Glutamatergic neuron (in vitro differentiated cells): ENCODE data around the gene PLA2G6. TPM values are rescaled to one million over a fixed set of nuclear protein-coding genes. Genes with fewer than 3 reads are reported as not detected.

Experiments
- DNase-seq: peaks from one replicate; pipeline ENCODE4 v3.0.0; 2022
- H3K27ac Mint-ChIP-seq: one replicate; pipeline ENCODE4 v1.8.0; 2020; ENCODE audit warnings: mild to moderate bottlenecking, mixed read lengths, inconsistent platforms; ENCODE audit not compliant: unreplicated experiment
- H3K27me3 Mint-ChIP-seq: one replicate; pipeline ENCODE4 v1.8.0; 2020; ENCODE audit warnings: mild to moderate bottlenecking, moderate library complexity, mixed read lengths, inconsistent platforms; ENCODE audit not compliant: unreplicated experiment
- H3K36me3 Mint-ChIP-seq: one replicate; pipeline ENCODE4 v1.8.0; 2020; ENCODE audit warnings: mild to moderate bottlenecking, mixed read lengths, inconsistent platforms; ENCODE audit not compliant: unreplicated experiment
- H3K4me1 Mint-ChIP-seq: one replicate; pipeline ENCODE4 v1.8.0; 2020; ENCODE audit warnings: mild to moderate bottlenecking, low read depth, mixed read lengths, inconsistent platforms; ENCODE audit not compliant: unreplicated experiment
- H3K4me3 Mint-ChIP-seq: one replicate; pipeline ENCODE4 v1.8.0; 2020; ENCODE audit warnings: mild to moderate bottlenecking, mixed read lengths, inconsistent platforms; ENCODE audit not compliant: unreplicated experiment
- H3K9me3 Mint-ChIP-seq: one replicate; pipeline ENCODE4 v1.8.0; 2020; ENCODE audit warnings: mild to moderate bottlenecking, moderate library complexity, mixed read lengths, inconsistent platforms; ENCODE audit not compliant: unreplicated experiment
- total RNA-seq: library from RNA; stranded (reverse); fragmentation: NEBNext Ultra II Directional; extraction: Animal tissue kit (Norgen Biotek cat#: 25700); gene quantifications from one replicate; pipeline ENCODE4 v1.2.1, GENCODE V29; 2021; ENCODE audit not compliant: unreplicated experiment
- TF ChIP-seq, protein P1 (sequence below): fragments of 200-600 bp; sonication (generic); IDR thresholded peaks from one replicate; pipeline ENCODE4 v1.5.0; 2021; ENCODE audit not compliant: partially characterized antibody, unreplicated experiment

The PLA2G6 gene
- total RNA-seq, 1 donor from 2014 or later, result 42.2 TPM

DNA sequence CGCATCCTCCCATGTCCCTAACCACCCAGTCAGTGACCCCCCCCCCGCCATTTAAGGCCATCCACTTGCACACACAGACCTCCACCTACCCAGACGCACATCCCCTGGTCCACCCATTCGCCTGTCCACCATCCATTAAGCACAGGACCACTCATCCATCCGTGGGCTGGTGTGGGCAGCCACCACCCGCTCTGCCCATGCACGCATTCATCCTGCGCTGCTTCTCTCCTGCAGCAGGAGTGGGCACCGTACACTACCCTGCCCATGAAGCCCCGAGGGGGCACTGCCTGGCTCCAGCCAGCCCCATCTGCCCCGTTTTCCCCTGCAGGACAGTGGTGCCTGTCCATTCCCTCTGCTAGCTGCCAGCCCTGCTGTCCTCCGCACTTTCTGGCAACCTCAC lies 93.8 kb downstream of the PLA2G6 start:
- TF ChIP-seq, protein P1, sequence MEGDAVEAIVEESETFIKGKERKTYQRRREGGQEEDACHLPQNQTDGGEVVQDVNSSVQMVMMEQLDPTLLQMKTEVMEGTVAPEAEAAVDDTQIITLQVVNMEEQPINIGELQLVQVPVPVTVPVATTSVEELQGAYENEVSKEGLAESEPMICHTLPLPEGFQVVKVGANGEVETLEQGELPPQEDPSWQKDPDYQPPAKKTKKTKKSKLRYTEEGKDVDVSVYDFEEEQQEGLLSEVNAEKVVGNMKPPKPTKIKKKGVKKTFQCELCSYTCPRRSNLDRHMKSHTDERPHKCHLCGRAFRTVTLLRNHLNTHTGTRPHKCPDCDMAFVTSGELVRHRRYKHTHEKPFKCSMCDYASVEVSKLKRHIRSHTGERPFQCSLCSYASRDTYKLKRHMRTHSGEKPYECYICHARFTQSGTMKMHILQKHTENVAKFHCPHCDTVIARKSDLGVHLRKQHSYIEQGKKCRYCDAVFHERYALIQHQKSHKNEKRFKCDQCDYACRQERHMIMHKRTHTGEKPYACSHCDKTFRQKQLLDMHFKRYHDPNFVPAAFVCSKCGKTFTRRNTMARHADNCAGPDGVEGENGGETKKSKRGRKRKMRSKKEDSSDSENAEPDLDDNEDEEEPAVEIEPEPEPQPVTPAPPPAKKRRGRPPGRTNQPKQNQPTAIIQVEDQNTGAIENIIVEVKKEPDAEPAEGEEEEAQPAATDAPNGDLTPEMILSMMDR, result no peak
- peak; percentile 13 for DNase-seq
- H3K4me3 Mint-ChIP-seq, result peak overlapping the region; percentile 35
- peaks cover 14% of the 10 kb centered on the region for H3K4me1 Mint-ChIP-seq
- peak overlapping the region; percentile 4 for H3K27ac Mint-ChIP-seq
- H3K9me3 Mint-ChIP-seq, result peaks cover 12% of the 10 kb centered on the region
- H3K27me3 Mint-ChIP-seq, result peaks cover 7% of the 10 kb centered on the region
- no peaks in the 10 kb centered on the region for H3K36me3 Mint-ChIP-seq

DNA sequence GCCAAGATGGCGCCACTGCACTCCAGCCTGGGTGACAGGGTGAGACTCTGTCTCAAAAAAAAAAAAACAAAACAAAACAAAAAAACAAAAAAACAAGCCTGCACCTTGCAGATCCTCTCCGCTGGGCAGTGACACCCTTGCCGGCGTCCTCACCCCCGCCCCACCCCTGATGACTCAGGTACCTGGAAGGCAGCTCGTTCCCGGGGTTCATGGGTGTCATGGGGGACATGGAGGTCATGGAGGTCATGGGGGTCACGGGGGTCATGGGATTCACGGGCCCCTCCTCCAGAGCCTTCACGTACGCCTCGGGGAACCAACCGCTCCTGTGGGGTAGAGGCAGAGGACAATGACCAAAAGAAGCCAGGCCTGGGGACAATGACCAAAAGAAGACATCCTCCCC lies 94.7 kb downstream of the PLA2G6 start:
- no peak overlapping the region for H3K27ac Mint-ChIP-seq
- H3K9me3 Mint-ChIP-seq, result peaks cover 11% of the 10 kb centered on the region
- peaks cover 5% of the 10 kb centered on the region for H3K27me3 Mint-ChIP-seq
- no peaks in the 10 kb centered on the region for H3K36me3 Mint-ChIP-seq
- no peak for DNase-seq
- TF ChIP-seq, protein P1, result no peak
- peaks cover 12% of the 10 kb centered on the region for H3K4me1 Mint-ChIP-seq
- H3K4me3 Mint-ChIP-seq, result no peak overlapping the region

DNA sequence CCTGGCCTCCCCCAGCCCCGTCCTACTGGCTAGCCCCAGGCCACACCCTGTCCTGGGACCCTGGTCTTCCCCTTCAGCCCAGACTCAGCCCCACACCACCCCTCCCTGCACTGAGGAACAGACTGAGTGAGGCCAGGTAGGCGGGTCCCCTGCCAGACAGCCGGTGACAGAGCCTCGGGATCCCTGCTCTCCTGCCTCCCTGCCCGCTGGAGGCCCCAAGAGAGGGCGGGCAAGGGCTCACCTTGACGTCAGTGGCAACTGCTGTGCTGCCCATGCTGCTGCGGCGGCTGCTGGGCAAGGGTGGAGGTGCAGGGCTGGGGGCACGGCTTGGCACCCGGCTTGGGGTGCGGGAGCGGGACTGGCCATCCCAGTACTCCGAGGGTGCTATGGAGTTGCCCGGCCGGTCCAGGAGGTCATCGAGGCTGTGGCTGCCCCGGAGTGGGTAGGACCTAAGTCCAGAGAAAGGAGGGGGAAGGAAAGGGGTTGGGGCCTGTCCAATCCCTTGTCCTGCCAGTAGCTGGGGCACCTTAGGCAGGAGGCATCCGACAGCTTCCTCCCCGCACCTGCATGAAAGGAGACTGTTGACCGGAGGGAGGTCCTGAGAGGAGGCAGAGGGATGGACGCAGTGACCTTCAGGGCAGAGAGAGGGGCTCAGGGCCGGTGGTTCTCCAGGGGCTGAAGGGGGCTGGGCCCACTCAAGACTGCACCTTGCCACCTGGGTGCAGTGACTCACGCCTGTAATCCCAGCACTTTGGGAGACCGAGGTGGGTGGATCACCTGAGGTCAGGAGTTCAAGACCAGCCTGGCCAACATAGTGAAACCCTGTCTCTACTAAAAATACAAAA lies 95.4 kb downstream of the PLA2G6 start:
- no peaks in the 10 kb centered on the region for H3K36me3 Mint-ChIP-seq
- DNase-seq, result peak; percentile 17
- peaks cover 9% of the 10 kb centered on the region for H3K4me1 Mint-ChIP-seq

DNA sequence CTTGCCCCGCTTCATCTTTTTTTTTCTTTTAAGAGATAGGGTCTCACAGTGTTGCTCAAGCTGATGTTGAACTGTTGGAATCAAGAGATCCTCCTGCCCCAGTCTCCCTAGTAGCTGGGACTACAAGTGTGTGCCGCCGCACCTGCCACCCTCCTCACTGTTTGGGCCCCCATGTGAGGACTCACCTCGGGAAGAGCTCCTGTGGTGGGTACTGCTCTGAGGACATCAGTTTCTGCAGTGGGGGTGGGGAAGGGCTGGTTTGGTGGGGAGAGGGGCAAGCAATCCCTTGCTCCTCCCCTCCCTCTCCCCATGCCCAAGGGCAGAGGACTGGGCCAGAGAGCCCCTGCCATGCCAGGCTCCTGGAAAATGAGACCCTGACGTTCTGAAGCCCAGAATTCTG lies 96.1 kb downstream of the PLA2G6 start:
- H3K36me3 Mint-ChIP-seq, result no peaks in the 10 kb centered on the region
- peaks cover 5% of the 10 kb centered on the region for H3K27me3 Mint-ChIP-seq
- H3K9me3 Mint-ChIP-seq, result peaks cover 9% of the 10 kb centered on the region
- H3K4me1 Mint-ChIP-seq, result peaks cover 6% of the 10 kb centered on the region
- no peak for DNase-seq
- TF ChIP-seq, protein P1, result no peak
- H3K27ac Mint-ChIP-seq, result no peak overlapping the region
- H3K4me3 Mint-ChIP-seq, result no peak overlapping the region

More for the DNA sequence above, 95.4 kb downstream of the PLA2G6 start:
- Mint-ChIP-seq H3K4me3 (no peak overlapping the region), H3K27me3 (peaks cover 5% of the 10 kb centered on the region), H3K9me3 (peaks cover 10% of the 10 kb centered on the region), H3K27ac (no peak overlapping the region)
- TF ChIP-seq, protein P1, result no peak

DNA sequence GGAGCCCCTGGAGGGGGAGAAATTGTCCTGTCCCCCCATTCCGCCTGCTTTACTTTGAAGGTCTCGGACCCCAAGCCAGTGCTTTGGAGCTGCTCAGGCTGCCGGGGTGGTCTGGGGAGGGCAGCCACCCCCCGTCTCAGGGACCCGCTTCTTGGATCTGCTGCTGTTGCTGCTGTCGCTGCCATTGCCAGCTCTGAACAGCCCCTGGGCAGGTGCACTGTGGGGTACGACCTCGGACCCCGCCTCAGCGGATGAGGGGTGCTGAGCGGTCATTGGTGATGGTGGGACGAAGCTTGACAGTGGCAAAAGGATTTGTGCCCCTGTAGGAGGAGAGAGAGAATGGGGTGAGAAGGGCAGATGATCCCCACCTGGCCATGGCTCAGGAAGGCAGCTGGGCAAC lies 96.6 kb downstream of the PLA2G6 start:
- Mint-ChIP-seq H3K36me3 (no peaks in the 10 kb centered on the region), H3K4me1 (peaks cover 4% of the 10 kb centered on the region), H3K27ac (no peak overlapping the region), H3K4me3 (no peak overlapping the region), H3K27me3 (peaks cover 2% of the 10 kb centered on the region), H3K9me3 (peaks cover 7% of the 10 kb centered on the region)
- no peak for DNase-seq
- TF ChIP-seq, protein P1, result no peak
